Measurements from ENCODE around the gene CSNK2A1. TPM values are rescaled to one million over a fixed set of nuclear protein-coding genes. Genes with fewer than 3 reads are reported as not detected.

Gene CSNK2A1
- total RNA-seq, 1 experiment from 2014 or later: 229 TPM

DNA sequence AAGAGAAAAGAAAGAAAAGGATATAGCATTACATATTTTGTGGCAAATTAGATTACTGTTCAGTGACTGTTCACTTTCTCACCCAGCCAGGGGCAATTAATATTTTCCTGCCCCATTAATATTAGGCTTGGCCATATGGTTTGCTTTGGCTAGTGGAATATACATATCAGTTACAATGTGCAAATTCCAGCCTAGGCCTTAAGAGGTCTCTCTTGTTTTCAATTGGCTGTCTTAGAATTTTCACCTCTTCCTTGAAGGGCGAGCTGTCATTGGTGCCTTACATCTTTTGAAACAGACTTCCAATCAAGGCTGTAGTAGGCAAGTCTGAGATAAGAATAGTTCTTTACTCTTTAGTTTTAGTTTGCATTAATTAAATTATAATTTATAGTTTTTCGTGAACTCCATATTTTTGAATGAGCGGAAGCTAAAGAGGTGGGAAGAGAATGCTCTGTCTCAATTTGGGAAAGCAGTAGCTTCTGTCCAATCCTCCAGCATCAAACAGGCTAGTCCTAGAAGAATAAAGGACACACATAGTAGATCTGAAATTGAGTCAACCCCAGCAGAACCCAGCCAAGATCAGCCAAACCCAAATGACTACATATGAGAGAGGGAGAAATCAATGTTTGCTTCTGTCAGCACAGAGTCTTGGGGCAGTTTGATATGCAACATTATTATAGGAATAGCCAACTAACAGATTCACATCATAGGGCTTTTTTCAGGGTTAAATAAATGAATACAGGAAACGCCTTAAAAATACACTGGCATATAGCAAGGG, 6.3 kb upstream of the CSNK2A1 start:
- H2BK20ac ChIP-seq (ENCODE audit: low read depth, low read length, poor library complexity, severe bottlenecking): no peak overlapping the region
- no peaks in the 10 kb centered on the region for H3K23me2 ChIP-seq (ENCODE audit: insufficient read length, low read depth, low read length, poor library complexity, severe bottlenecking)
- no peaks in the 10 kb centered on the region for H3K9me3 ChIP-seq (ENCODE audit: control insufficient read depth, low read depth, low read length)
- H2AFZ ChIP-seq (ENCODE audit: low read length): no peak overlapping the region
- no peak overlapping the region for H3T11ph ChIP-seq (ENCODE audit: low read length)
- H3K9me3 Mint-ChIP-seq: no peaks in the 10 kb centered on the region
- H3K79me1 ChIP-seq (ENCODE audit: insufficient read depth, low read depth, low read length, poor library complexity, severe bottlenecking): no peaks in the 10 kb centered on the region
- H4K5ac ChIP-seq (ENCODE audit: insufficient read length, low read depth, low read length): no peak overlapping the region
- no peak overlapping the region for H4K8ac ChIP-seq (replicated peaks; ENCODE audit: insufficient read length, low read depth, low read length)
- DNase-seq: no peak
- H3K4me1 ChIP-seq (ENCODE audit: insufficient read depth, low read length): no peaks in the 10 kb centered on the region
- H2BK120ac ChIP-seq (ENCODE audit: low read depth, low read length, poor library complexity, severe bottlenecking): no peak overlapping the region
- H3K36me3 Mint-ChIP-seq (ENCODE audit: insufficient read depth in 1 of 3, low read depth in 3 of 3): no peaks in the 10 kb centered on the region
- H3K56ac ChIP-seq (ENCODE audit: insufficient read length, low read depth, low read length): no peak overlapping the region
- no peaks in the 10 kb centered on the region for H3K27me3 ChIP-seq (ENCODE audit: insufficient read depth, low read length)
- no peak overlapping the region for H3K14ac ChIP-seq (ENCODE audit: insufficient read depth, low read length)
- TF ChIP-seq, protein P1, sequence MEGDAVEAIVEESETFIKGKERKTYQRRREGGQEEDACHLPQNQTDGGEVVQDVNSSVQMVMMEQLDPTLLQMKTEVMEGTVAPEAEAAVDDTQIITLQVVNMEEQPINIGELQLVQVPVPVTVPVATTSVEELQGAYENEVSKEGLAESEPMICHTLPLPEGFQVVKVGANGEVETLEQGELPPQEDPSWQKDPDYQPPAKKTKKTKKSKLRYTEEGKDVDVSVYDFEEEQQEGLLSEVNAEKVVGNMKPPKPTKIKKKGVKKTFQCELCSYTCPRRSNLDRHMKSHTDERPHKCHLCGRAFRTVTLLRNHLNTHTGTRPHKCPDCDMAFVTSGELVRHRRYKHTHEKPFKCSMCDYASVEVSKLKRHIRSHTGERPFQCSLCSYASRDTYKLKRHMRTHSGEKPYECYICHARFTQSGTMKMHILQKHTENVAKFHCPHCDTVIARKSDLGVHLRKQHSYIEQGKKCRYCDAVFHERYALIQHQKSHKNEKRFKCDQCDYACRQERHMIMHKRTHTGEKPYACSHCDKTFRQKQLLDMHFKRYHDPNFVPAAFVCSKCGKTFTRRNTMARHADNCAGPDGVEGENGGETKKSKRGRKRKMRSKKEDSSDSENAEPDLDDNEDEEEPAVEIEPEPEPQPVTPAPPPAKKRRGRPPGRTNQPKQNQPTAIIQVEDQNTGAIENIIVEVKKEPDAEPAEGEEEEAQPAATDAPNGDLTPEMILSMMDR (conservative IDR thresholded peaks at IDR 0.05): no peak
- no peak overlapping the region for H3K4me3 Mint-ChIP-seq
- H3K27ac ChIP-seq (ENCODE audit: insufficient read length, low read depth, low read length): no peak overlapping the region
- H4K91ac ChIP-seq (ENCODE audit: insufficient read length, low read depth, low read length): no peak overlapping the region
- no peak overlapping the region for H3K18ac ChIP-seq (ENCODE audit: insufficient read length, low read depth, low read length)
- no peaks in the 10 kb centered on the region for H3K79me2 ChIP-seq (ENCODE audit: insufficient read depth, low read length)
- H3K4me1 Mint-ChIP-seq: peaks cover 4 to 6% of the 10 kb centered on the region in 2 experiments; a peak in 3 of 4 replicates
- H3K4me2 ChIP-seq (ENCODE audit: insufficient read depth, insufficient read length, low read length): no peak overlapping the region
- H3K27me3 Mint-ChIP-seq (ENCODE audit: low read depth): peaks cover 44% of the 10 kb centered on the region
- no peak overlapping the region for H3K9ac ChIP-seq (ENCODE audit: extremely low read depth, insufficient read length, low read length)
- WGBS (ENCODE audit: extremely low coverage, insufficient read length, low lambda C conversion rate): no CpG with 5 or more reads among the region's 4 CpGs
- peak overlapping the region in 1 of 3 experiments; percentile 17; a peak in 1 of 7 replicates for H3K27ac Mint-ChIP-seq
- H3K4ac ChIP-seq (ENCODE audit: low read depth, low read length): no peak overlapping the region
- no peak overlapping the region for H2BK12ac ChIP-seq (ENCODE audit: insufficient read length, low read depth, low read length)
- no peak overlapping the region for H3K23ac ChIP-seq (ENCODE audit: insufficient read length, low read depth, low read length)
- no peak overlapping the region for H2BK5ac ChIP-seq (ENCODE audit: insufficient read length, low read length)
- H4K20me1 ChIP-seq (ENCODE audit: control insufficient read depth, insufficient read depth, insufficient read length): no peaks in the 10 kb centered on the region
- no peak overlapping the region for H2AK5ac ChIP-seq (ENCODE audit: insufficient read length, low read length)
- no peak overlapping the region for H2BK15ac ChIP-seq (ENCODE audit: low read depth, low read length)
